Stimulated activated CD4-positive, alpha-beta T cell treated with anti-CD3 and anti-CD28 coated beads, Interleukin-4, amount 100 ng/mL, for 48 hours (primary cell): Measurements from ENCODE around the gene C10orf90.

Source experiments
- DNase-seq, 2 donors: peaks; one replicate each; pipeline ENCODE4 v3.0.0-alpha.2; 2020; ENCODE audit warnings: low read depth in 2 of 2

The C10orf90 gene

DNA sequence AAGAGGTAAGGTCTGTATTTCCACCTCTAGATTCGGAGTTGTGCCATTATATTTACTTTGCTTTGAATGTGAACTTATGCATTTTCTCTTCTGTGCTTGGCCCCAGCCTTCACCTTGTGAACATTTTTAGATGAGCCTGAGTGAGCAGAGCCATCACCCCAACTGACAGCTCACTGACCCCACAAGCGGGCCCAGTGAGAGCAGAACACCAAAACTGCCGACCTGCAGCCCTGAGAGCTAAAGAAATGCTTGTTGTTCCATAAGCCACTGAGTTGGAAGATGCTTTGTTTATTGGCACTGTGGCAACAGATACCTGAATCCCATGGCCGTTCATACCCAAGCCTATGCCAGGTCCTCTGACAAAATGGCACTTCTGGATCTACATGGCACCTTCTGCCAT, 37.8 kb downstream of the C10orf90 start:
- DNase-seq: no peak

DNA sequence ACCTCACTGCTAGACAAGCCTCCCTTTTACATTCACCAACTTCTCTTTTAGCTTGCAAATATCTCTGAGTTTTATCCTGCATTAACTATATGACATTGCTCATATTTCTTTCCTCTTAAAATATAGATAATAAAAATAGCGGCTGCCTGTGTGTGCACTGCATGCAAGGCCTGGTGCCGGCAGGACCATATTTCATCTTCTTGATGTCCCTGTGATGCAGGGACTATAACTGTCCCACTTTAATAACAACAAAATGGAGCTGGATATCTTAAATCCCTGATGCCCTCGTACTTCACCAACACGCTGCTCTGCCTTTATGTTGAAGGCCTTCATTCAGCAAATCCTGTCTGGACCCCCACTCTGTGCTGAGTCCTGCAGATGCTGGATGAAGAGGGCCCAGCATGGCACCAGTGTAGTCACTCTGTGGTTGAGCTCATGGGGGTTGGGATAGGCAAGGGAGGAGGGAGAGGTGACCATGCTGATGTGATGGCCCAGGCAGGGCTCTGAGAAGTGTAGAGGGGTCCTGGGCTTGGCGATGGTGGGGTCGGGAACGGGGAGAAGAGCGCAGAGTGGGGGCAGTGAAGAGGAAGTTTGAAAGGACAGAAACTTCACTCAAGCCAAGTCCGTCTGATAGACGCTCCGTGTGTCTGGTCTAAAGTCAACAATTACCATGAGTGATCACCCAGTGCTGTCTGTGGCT, 40.4 kb downstream of the C10orf90 start:
- no peak for DNase-seq

DNA sequence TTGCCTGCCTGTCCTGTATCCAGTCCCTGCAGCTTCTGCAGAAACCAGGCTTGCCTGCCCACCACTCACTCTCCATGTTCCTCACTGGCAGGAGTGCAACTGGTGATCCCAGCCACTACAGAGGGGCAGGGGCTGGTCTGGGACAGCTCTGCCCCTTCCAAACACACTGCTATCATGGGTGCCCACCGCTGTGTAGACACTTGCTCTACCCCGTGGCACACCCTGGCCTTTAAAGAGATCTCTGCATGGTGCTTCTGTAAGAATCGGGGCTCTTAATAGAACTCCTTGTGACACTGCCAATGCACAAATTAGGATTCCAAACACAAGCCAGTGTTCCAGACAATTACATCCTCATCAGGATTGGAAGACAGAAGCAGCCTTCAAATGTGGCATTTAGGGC, 41.7 kb downstream of the C10orf90 start:
- no peak for DNase-seq

DNA sequence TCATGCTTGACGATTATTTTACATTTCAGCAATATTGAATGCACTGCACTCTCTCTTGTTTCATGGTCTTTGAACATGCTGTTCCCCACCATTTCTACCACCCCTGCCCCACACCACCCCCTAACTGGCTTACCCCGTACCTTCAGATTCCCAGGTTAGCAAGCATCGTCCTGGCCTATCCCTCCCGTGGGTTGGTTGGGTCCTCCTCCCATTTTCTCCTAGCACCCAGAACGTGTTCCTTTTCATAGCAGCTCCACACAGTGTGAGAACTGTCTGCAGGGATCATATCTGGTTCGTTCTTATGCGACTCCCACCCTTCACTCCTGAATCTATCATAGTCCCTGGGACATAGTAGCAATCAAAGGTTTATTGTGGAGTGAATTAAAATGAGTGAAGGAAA, 48.6 kb downstream of the C10orf90 start:
- no peak for DNase-seq

DNA sequence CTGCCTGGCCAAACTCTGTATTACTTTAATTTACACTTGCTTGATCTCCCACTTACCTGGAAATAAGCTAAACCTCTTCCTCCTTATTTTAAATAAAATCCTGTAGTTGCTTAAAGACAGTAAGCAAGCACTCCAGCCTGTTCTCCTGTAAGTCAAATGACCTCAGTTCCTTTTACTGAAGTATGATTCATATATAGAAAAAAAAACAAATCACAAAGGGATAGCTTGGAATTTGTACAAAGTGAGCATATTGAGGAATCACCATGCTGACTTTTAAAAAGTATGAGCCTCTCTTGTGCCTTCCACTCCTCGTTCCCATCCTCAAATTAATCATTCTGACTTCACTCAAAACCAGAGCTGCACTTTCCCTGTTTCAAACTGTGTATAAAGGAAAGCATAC, 52.0 kb downstream of the C10orf90 start:
- DNase-seq: no peak

DNA sequence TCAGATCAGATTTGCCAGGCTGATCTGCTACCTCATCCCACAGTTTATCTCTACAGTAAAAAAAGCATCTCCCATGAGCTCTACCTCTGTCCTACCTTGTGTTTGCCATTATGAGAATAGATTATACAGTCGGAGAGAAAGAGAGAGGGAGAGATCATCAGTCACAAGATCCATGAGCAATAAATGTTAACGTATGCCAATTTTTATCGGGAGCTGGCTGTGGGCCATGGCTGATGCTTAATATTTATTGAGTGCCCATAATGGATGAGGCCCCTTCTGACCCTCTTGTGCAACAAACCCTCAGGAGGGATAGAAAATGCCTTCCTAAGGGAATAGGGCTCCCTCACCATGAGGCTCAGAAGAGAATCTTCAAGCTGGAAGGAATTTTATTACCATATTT, 52.8 kb downstream of the C10orf90 start:
- DNase-seq: no peak

DNA sequence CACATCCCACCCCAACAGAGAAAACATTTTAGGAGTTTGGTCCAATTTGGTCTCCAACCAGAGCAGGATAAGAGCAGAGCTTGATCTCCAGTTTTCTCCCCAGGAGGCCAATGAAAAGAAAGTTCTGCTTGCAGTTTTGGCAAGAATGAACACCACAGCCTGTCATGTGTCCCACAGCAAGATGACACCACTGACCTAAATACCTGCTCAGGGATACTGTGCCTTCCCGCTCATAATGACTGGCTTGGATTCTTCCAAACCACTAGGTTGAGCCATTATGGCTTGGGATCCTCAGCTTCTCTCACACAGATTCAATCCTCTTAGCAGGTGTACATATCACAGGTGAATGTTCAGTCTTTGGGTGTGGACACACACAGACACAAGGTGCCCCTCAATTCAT, 53.3 kb downstream of the C10orf90 start:
- no peak for DNase-seq

DNA sequence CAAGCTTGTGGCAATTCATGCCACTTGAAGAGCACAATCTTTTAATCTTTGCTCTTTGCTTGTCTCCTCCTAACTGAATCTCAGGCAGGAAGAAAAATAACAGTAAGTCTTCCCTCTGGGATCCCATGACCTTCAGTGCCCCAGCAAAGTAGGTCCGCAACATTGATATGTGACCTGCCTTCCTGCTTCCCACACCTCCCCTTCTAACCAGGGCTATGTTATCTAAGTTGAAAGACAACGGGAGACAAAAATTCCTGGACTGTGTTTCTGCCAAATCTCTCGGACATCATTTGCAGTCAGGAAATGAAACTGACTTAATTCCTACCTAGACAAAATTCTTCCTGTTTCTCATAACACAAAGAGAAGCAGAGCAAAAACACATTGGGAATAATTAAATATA, 53.8 kb downstream of the C10orf90 start:
- no peak for DNase-seq

DNA sequence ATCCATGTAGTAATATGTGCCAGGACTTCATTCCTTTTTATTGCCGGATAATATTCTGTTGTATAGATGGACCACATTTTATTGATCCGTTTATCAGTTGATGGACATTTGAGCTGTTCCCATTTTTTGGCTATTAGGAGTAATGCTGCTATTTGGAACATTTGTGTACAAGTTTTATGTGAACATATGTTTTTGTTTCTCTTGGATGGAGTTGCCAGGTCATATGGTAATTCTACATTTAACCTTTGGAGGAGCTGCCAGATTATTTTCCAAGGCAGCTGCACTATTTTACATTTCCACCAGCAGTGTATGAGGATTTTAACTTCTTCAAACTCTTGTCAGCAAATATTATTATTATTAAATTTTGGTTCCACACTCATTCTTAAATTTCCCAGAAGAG, 59.2 kb downstream of the C10orf90 start:
- no peak for DNase-seq

DNA sequence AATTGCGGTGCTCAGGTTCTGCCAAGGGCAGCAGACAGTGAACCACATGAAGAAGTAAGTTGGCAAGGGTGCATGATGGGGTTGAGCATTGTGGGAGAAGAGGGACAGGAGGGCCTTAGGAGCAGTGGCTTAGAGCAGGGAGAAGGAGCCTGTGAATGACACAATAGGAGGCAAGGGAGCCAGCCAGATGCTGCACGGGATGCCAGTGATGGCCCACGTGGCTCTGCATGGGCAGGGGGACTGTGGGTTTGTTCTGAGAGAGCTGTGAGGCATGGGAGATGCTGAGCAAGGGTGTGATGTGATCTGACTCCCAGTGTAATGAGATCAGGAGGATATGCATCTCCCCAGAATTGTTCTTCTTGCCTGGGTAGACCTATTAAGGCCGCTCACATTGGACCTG, 60.9 kb downstream of the C10orf90 start:
- DNase-seq: no peak

DNA sequence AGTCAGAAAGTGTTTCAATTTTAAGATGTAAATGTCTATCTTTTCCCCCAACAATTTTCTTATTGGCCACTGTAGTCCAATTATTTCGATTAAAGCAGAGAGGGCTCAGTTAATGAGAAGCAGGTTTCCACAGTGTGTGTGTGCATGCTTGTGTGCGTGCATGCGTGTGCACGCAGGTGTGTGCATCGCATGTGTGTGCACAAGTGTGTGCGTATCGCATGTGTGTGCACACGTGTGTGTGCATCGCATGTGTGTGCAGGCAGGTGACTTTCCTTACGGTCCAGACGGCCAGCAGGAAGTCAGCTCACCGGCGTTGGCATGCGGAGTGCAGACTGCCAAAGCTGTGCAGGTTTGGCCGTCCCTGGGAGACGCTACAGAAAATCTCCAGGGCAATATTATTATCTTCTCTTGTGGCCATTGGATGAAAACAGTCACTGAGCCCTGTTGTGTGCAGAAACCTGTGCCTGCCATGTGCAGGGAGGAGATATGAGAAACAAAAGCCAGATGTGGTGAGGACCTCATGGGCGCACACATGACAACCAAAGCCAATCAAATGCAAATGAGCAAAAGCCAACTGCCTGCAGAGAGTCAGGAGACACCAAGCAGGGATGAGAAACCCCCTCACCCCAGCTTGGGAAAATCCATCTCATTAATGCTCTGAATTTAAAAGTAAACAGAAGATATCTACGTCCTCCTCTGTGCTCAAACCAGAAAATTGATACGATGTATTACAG, 70.4 kb downstream of the C10orf90 start:
- DNase-seq: no peak

DNA sequence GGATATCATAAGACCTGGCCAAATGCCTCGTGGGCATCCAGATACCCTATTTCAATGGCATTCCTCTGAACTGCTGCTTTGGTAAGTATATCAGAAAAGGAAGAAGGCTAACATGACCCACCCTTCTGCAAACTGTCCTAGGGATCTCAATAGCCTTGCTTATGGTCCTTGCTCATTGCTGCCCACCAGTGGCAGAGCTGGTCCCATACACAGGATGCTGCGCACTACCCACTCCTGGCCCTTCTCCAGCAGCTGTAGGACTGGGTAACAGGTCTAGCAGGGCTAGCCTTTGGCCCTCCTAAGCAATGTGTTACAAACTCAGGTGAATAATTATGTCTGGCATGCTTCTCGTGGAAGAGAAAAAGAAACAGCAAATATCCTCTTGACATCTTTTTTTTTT, 72.5 kb downstream of the C10orf90 start:
- peak in 1 of 2 donors; percentile 0 for DNase-seq

DNA sequence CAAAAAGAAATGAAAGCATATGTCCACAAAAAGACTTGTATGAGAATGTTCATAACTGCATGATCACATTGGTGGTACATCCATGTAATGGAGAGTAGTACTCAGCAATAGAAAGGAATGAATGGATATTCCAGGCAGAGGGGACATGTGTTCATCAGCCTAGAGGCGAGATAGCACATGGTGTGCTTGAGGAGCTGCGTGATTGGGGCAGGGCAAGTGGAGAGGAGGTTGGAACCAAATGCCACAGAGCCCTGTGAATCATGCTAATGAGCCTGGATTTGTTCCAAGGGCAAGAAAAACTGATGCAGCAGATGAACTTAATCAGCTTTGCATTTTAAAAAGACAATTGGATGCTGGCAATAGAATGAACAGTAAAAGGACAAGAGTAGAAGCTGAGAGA, 73.3 kb downstream of the C10orf90 start:
- DNase-seq: no peak

DNA sequence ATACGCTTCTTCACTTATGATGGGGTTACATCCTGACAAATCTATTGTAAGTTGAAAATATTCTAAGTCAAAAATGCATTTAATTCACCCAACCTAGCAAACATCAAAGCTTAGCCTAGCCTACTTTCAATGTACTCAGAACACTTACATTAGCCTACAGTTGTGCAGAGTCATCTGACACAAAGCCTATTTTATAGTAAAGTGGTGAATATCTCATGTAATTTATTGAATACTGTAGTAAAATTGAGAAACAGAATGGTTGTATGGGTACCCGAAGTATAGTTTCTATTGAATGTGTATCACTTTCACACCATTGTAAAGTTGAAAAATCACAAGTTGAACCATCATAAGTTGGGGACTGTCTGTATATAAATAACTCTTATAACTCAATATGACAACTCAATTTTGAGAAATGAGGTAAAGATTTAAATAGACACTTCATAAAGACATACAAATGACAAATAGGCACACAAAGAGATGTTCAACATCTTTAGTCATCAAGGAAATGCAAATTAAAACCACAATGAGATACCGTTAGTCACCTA, 73.9 kb downstream of the C10orf90 start:
- DNase-seq: no peak

DNA sequence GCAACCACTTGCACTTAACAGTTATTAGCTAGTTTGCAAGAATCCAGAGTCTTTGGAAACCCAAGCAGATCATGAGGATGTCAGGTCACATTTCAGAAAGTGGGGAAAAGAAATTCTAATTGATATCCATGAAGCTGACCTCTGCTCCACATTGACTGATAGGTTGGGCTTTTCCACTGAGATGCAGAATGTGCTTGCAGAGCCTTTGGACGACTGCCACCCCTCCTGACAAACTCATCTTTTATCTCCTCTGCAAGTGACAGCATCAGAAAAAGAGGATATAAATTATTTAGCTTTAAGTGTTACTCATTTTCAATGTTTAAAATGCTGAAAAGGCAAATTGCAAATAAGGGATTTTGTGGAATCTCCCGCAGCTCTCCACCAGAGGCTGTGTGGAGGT, 75.3 kb downstream of the C10orf90 start:
- no peak for DNase-seq

DNA sequence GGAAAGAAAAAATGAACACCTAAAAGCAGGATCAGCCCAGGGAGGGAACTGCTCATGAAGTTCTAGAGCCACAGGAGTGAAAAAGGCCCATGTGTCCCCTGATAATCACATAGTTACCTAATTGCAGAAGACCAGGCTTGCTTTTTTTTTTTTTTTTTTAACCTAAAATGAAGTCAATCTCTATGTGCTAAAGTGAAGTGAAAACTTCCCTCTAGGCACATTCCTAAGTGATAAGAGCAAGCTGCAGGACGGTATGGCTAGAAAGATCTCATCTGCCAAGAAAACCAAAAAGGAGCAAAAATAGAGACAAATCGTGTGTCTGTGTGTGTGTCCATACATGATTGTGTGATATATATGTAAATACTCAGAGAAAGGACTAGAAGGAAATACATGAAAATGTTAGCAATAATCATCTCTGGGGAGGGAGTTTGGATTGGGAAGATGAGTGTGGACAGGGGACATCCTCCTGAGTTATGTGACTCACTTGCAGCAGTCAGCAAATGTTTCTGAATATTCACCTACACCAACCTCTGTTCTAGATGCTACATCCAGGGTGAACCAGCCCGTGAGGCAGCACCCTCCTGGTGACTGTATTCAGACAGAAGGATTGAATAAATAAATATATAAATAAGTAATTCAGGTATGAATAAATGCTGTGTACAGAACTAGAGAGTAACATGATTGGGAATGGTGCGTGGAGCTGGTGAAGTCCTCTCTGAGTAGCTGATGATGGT, 76.4 kb downstream of the C10orf90 start:
- no peak for DNase-seq

DNA sequence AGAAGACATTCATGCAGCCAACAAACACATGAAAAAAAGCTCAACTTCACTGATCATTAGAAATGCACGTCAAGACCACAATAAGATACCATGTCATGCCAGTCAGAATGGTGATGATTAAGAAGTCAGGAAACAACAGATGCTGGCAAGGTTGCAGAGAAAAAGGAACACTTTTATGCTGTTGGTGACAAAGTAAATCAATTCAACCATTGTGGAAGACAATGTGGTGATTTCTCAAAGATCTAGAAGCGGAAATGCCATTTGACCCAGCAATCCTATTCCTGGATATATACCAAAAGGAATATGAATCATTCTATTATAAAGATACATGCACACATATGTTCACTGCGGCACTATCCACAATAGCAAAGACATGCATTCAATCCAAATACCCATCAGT, 77.6 kb downstream of the C10orf90 start:
- no peak for DNase-seq

DNA sequence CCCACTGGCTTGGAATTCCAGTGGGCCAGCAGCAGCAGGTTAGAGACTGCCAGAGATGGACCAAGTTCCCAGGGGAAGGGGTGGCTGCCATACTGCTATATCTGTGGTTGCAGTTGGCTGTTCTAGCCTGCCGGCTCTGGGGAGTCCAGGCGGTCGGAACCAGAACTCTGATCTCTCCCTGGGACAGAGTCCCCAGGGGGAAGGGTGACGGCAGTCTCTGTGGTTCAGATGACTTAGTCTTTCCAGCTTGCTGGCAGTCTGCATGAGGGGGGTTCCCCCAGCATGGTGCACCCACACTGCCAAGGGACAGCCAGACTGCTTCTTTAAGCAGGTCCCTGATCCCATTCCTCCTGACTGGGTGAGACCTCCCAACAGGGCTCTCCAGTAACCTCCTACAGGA, 82.5 kb downstream of the C10orf90 start:
- no peak for DNase-seq

DNA sequence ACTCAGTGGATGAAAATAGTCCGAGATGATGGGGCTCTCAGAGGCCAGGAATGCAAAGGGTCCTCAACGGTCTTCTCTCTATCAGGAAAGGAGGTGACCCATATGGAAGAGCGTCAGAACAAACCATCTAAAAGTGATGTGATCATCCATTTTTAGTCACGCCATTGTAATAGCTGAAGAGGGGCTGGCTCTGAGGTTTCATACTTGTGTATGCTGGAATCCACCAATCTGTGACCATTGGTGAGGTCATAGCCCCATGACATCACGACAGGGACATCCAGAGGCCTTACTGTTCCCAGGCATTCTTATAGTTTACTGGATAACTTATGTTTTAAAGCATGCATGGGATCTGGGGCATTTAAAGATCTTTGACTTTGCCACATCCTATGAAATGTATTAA, 83.6 kb downstream of the C10orf90 start:
- DNase-seq: no peak

DNA sequence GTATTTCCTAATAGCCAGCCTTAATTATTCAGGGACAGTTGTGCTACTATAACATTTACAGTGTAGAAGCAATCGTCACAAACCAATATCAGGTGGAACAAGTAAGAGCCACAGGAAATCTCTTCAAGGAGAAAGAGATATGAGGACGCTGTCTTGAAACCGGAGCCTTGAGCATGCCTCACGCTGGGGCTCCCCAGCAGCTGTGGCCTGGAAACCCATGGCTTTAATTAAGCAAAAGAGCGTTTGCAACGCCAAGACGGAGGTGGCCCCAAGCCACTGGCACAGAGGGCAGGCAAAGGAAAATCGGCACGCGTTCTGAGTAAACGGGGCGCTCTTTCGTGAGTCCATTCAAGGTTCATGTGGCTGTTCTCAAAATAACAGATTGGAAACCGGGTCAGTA, 84.4 kb downstream of the C10orf90 start:
- no peak for DNase-seq

DNA sequence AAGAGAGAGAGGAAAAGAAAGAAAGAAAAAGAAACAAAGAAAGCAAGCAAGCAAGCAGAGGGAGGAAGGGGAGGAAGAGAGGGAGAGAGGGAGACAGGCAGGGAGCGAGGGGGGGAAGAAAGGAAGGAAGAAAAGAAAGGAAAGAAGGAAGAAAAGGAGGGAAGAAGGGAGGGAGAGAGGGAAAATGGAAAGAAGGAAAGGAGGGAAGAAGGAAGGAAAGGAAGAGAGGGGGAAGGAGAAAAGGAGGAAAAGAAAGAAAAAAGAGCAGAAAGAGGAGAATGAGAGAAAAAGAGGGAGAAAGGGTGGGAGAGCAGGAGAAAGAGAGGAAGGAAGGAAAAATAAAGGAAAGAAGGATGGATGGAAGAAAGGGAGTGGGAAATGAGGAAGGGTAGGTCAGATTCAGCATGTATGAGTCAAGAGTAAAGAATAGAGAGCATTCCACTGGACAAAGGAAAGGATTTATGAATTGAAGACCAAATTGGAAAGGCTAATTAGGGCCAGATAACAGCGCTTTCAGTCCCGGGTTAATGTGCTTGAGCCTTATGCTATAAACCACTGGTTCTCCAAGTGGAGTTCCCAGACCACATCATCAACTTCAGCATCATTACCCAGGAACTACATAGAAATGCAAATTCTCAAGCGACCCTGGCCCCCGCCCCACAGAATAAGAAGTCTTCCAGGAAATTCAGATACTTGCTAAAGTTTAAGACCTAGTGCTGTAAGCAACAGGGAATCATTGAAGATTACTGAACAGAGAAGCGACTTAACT, 85.1 kb downstream of the C10orf90 start:
- no peak for DNase-seq

DNA sequence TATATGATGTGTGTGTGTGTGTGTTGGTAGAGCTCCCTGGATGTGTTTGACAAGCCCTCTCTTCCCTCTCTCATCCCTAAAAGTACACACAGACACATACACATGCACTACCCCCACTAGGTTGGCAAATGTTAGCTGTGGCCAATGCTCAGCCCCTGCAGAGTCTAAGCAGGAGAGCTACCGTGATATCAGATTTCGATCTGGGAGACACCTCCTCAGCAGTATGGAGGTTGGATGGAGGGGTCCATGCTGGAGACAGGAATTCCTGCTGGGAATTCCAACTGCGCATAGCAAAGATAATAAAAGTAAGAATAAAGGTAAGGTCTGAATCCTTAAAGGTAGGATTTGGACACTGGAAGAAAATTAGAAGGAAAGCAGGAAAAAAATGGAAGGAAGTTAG, 85.7 kb downstream of the C10orf90 start:
- no peak for DNase-seq
